ENCODE measurements around the gene PRR33.

Gene PRR33

GRCh38 chr11:1839924-1840779 is 51.5 kb downstream of the PRR33 start:
- H3K4me1 ChIP-seq (ENCODE audit: control insufficient read depth in 2 of 2, insufficient read depth in 2 of 2, low read length in 2 of 2), result peaks cover 4% of the 10 kb centered on the region in 2 donors
- peaks cover 0 to 6% of the 10 kb centered on the region in 2 donors for H3K27me3 ChIP-seq (ENCODE audit: control insufficient read depth in 2 of 2, insufficient read depth in 2 of 2, low read length in 2 of 2)
- H3K9ac ChIP-seq (ENCODE audit: low read depth in 1 of 2, low read length in 2 of 2), result no peak overlapping the region
- no peaks in the 10 kb centered on the region for H3K9me3 ChIP-seq (ENCODE audit: control insufficient read depth in 2 of 2, low read length in 2 of 2)
- H3K36me3 ChIP-seq (ENCODE audit: control insufficient read depth in 2 of 2, insufficient read depth in 2 of 2, low read length in 2 of 2), result no peaks in the 10 kb centered on the region
- H3K4me3 ChIP-seq (ENCODE audit: low read length in 2 of 2), result no peak overlapping the region
- peak overlapping the region in 1 of 2 donors; percentile 48 for H3K27ac ChIP-seq (ENCODE audit: low read depth in 2 of 2, low read length in 2 of 2)

- no peak overlapping the region for H3K27ac ChIP-seq (ENCODE audit: low read depth in 2 of 2, low read length in 2 of 2)
- H3K27me3 ChIP-seq (ENCODE audit: control insufficient read depth in 2 of 2, insufficient read depth in 2 of 2, low read length in 2 of 2), result peaks cover 0 to 2% of the 10 kb centered on the region in 2 donors
- H3K9me3 ChIP-seq (ENCODE audit: control insufficient read depth in 2 of 2, low read length in 2 of 2), result no peaks in the 10 kb centered on the region
- peaks cover 9 to 10% of the 10 kb centered on the region in 2 donors for H3K4me1 ChIP-seq (ENCODE audit: control insufficient read depth in 2 of 2, insufficient read depth in 2 of 2, low read length in 2 of 2)
- no peak overlapping the region for H3K4me3 ChIP-seq (ENCODE audit: low read length in 2 of 2)
- H3K36me3 ChIP-seq (ENCODE audit: control insufficient read depth in 2 of 2, insufficient read depth in 2 of 2, low read length in 2 of 2), result no peaks in the 10 kb centered on the region
- no peak overlapping the region for H3K9ac ChIP-seq (ENCODE audit: low read depth in 1 of 2, low read length in 2 of 2)
Observed at GRCh38 chr11:1839204-1839923, 52.3 kb downstream of the PRR33 start.

GRCh38 chr11:1838426-1839144 is 53.1 kb downstream of the PRR33 start, which contains the start of gene TNNI2:
TSS of gene TNNI2 (plus strand) at chr11:1838981. CDS start at chr11:1839697, 716 bp downstream.
- H3K36me3 ChIP-seq (ENCODE audit: control insufficient read depth in 2 of 2, insufficient read depth in 2 of 2, low read length in 2 of 2), result no peaks in the 10 kb centered on the region
- H3K9ac ChIP-seq (ENCODE audit: low read depth in 1 of 2, low read length in 2 of 2), result no peak within 1 kb of the TSS
- H3K27ac ChIP-seq (ENCODE audit: low read depth in 2 of 2, low read length in 2 of 2), result no peak within 1 kb of the TSS
- H3K4me1 ChIP-seq (ENCODE audit: control insufficient read depth in 2 of 2, insufficient read depth in 2 of 2, low read length in 2 of 2), result peaks cover 12 to 17% of the 10 kb centered on the region in 2 donors
- H3K9me3 ChIP-seq (ENCODE audit: control insufficient read depth in 2 of 2, low read length in 2 of 2), result no peaks in the 10 kb centered on the region
- H3K27me3 ChIP-seq (ENCODE audit: control insufficient read depth in 2 of 2, insufficient read depth in 2 of 2, low read length in 2 of 2), result peaks cover 0 to 2% of the 10 kb centered on the region in 2 donors
- no peak within 1 kb of the TSS for H3K4me3 ChIP-seq (ENCODE audit: low read length in 2 of 2)

Data from mucosa of rectum (tissue), 2 donors.